PFSK-1 (cell line): ENCODE data around the gene SIX2.

ENCODE experiments used
- REST ChIP-seq, 2 experiments: IDR thresholded peaks; 2 replicates each; pipeline versions ENCODE4 v1.6.1 to v1.8.0; 2011 to 2012; ENCODE audit warnings: low read depth in 2 of 2, low read length in 2 of 2, control low read depth in 1 of 2, inconsistent platforms in 1 of 2, mild to moderate bottlenecking in 1 of 2, moderate library complexity in 1 of 2; ENCODE audit not compliant: insufficient read depth in 1 of 2
- TAF1 ChIP-seq: IDR thresholded peaks from 2 replicates; pipeline ENCODE4 v1.6.1; 2012; ENCODE audit warnings: low read length, control low read depth, borderline replicate concordance; ENCODE audit not compliant: insufficient read depth

GRCh38 chr2:45042401-45042800 lies 33.1 kb upstream of the SIX2 start:
- TF ChIP-seq REST (IDR thresholded peaks at IDR 0.05; ENCODE audit: insufficient read depth in 1 of 2, low read depth in 2 of 2, low read length in 2 of 2) (no peak), TAF1 (no peak)
